GM13977 (cell line): Measurements from ENCODE around the gene GRID2.

Experiments used
- DNase-seq: peaks from one replicate; pipeline ENCODE4 v3.0.0; 2012; ENCODE audit warnings: low spot score
- in situ Hi-C: fragments of 300-500 bp; cut with MboI; formaldehyde crosslinking; loops from one replicate; pipeline ENCODE4 v1.12.0; 2022; ENCODE audit warnings: low sequenced_read_pairs, low pct_unique_long_range_greater_than_20kb, mixed read lengths, inconsistent platforms; ENCODE audit not compliant: unreplicated experiment
- TF ChIP-seq, protein P1 (sequence below): IDR thresholded peaks from 2 replicates; pipeline ENCODE4 v1.5.1; 2012; ENCODE audit warnings: mild to moderate bottlenecking, control low read depth; ENCODE audit not compliant: insufficient read depth; ENCODE audit errors: extremely low read depth, missing control alignments

The GRID2 gene

DNA sequence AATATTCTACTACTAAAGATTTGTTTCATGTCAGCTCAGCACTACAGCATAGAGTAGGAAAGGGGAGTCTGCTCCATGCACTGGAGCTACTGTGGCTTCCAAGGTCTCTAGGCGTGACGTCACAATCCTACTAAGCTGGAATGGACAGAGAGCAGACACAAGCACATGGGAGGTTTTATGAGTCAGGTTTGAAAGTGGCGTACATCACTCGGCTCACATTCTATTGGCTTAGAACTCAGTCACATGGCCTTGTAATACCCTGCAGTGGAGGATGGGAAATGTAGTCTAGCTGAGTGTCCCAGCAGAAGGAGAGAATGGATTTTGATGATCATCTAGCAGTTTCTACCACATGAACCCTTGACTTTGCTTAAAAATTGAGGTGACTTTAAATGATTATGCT is 899.9 kb downstream of the GRID2 start:
- DNase-seq: no peak
- in situ Hi-C loops: no loop called here
- TF ChIP-seq, protein P1, sequence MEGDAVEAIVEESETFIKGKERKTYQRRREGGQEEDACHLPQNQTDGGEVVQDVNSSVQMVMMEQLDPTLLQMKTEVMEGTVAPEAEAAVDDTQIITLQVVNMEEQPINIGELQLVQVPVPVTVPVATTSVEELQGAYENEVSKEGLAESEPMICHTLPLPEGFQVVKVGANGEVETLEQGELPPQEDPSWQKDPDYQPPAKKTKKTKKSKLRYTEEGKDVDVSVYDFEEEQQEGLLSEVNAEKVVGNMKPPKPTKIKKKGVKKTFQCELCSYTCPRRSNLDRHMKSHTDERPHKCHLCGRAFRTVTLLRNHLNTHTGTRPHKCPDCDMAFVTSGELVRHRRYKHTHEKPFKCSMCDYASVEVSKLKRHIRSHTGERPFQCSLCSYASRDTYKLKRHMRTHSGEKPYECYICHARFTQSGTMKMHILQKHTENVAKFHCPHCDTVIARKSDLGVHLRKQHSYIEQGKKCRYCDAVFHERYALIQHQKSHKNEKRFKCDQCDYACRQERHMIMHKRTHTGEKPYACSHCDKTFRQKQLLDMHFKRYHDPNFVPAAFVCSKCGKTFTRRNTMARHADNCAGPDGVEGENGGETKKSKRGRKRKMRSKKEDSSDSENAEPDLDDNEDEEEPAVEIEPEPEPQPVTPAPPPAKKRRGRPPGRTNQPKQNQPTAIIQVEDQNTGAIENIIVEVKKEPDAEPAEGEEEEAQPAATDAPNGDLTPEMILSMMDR: no peak

DNA sequence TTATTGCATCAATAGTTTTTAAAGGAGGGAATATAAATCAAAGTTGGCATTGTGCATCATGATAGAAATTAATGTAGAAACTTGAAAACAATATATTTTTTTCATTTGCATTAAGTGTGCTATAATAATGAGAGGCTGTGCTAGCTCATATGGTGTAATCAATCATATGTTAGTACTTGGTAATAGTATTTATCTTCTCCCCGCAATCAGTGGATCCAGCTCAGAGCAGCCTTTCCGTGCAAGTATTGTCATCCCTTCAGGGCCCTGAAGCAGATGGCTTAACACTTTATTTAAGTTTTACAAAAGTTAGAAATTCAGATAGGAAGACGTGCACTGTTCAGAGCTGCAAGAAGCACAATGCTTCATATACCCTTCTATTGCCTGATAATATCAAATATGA is 908.5 kb downstream of the GRID2 start:
- TF ChIP-seq, protein P1: no peak
- in situ Hi-C loops: no loop called here
- DNase-seq: no peak

DNA sequence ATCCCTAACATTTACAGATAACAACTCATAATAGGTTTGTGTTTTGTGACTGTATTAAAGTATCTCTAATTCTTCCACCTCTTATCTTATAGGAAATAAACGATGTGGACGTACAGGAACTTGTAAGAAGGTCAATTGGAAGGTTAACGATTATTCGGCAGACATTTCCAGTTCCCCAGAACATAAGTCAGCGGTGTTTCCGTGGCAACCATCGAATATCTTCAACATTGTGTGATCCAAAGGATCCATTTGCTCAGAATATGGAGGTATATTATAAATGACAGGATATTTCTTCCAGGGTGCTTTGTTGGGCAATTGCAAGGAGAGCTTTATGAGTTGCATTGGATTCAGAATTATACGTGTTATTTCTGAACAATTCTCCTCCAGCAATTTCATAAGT is 912.9 kb downstream of the GRID2 start:
- in situ Hi-C loops: no loop called here

DNA sequence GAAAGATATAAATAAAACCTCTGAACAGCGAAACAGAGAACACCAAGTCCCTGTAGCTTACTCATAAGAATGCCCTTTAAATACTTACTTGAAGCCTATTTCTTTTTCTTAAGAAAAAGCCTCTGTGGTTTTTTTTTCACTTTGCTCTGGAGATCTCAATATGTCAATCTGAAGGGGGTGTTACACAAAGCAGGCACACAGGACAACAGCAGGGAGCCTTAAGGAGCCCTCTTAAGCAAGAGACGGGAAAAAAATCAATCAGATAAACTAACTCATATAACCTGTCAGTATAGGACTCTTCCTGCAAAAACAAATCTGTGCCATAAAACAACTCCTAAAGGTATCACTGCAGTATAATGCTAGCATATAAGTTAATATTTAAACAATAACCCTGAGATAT is 913.7 kb downstream of the GRID2 start:
- TF ChIP-seq, protein P1: no peak
- in situ Hi-C loops: no loop called here

More for the DNA sequence above, 912.9 kb downstream of the GRID2 start:
- TF ChIP-seq, protein P1: no peak
- DNase-seq: no peak

DNA sequence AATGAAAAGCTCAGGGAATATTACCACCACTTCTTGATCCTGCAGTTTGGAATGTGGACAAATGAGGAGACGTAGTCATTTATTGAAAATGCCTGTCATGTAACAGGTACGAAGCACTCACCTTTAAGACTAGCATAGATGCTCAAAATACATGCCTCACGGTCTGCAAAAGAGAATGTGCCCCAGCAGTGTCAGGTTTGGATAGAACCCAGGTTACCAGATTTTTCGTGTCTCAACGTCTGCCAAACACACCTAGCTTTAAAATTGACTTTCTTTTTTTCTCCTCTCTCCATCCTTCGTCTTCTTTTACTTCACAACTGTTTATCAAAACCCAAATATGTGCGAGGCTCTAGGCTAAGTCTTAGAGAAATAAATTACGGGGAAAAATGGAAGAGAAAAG is 918.0 kb downstream of the GRID2 start:
- in situ Hi-C loops: no loop called here
- TF ChIP-seq, protein P1: no peak
- DNase-seq: no peak

More for the DNA sequence above, 913.7 kb downstream of the GRID2 start:
- no peak for DNase-seq

DNA sequence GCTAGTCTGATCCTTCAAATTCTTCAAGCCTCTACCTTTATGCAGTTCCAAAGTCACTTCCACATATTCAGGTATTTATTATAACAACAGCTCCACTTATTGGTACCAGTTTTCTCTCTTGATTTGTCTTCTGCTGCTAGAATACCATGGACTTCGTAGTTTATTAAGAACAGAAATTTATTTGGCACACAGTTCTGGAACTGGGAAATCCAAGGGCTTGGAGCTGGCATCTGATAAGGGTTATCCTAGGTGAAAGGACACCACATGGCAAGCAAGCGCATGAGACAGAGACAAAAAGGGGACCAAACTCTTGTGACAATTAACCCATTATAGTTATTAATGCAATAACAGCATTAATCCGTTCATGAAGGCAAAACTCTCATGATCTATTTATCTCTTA is 924.3 kb downstream of the GRID2 start:
- DNase-seq: no peak
- TF ChIP-seq, protein P1: no peak
- in situ Hi-C loops: no loop called here

DNA sequence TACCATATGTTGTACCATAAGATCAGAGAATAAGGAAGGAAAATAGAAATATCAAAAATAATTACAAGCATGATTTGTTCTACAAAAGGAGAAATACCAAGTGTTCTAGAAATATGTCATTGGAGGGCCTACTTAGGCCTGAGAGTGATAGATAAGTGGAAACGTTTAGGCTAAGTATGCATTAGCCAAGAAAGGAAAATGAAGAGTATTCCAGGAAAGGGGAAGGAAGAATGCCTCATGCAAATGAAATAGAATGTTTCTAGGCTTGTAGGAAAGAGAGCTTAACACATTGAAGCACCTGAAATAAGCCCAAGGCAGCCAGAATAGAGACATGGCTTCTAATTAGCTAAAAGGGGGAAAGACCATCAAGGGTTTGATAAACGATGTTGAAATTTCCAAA is 929.1 kb downstream of the GRID2 start:
- in situ Hi-C loops: no loop called here
- TF ChIP-seq, protein P1: no peak
- DNase-seq: no peak
